ENCODE results near the gene NFATC1.
A peak's percentile ranks its signal among the peaks of the same experiment; 100 is the strongest.

DNA sequence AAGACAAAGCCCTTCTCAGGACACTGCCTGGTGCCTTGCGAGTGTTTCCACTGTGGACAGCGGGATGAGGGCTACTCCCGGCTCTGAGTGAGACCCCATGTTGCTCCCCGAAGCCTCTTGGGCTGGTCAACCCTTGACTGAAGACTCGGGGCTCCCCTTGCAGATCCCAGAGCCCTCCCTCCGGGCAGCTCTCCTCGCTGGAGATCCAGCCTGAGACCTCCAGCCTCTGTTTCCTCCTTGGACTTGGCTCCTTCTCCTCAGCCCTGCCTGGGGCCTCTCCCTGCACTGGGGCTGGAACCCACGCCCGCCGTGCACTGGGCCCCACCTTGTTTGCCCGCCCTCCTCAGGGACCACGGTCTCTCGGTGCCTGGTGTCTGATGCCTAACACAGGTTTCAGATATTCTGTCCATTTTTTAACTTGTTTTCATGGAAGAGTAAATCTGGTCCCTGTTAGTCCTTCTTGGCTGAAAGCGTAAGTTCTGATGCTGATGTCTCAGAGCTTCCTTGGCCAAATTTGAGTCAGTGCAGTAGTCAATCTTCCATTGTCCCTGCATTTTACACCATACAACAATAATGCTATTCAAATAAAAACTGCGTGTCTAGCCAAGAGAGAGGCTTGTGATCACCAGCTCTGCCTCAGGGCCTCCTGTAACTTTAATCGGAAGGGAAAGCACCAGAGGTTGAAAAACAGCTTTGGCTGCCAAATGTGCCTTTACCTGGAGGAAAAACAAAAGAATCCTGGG lies 144.6 kb downstream of the NFATC1 start:
- TF ChIP-seq, protein P1, sequence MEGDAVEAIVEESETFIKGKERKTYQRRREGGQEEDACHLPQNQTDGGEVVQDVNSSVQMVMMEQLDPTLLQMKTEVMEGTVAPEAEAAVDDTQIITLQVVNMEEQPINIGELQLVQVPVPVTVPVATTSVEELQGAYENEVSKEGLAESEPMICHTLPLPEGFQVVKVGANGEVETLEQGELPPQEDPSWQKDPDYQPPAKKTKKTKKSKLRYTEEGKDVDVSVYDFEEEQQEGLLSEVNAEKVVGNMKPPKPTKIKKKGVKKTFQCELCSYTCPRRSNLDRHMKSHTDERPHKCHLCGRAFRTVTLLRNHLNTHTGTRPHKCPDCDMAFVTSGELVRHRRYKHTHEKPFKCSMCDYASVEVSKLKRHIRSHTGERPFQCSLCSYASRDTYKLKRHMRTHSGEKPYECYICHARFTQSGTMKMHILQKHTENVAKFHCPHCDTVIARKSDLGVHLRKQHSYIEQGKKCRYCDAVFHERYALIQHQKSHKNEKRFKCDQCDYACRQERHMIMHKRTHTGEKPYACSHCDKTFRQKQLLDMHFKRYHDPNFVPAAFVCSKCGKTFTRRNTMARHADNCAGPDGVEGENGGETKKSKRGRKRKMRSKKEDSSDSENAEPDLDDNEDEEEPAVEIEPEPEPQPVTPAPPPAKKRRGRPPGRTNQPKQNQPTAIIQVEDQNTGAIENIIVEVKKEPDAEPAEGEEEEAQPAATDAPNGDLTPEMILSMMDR (IDR thresholded peaks at IDR 0.05): no peak
- TF ChIP-seq POLR2AphosphoS5 (IDR thresholded peaks at IDR 0.05): peak in 1 of 3 donors; percentile 69
